SK-N-SH (cell line): Measurements from ENCODE around the gene MTTP. TPM values are rescaled to one million over a fixed set of nuclear protein-coding genes. Genes with fewer than 3 reads are reported as not detected.

ENCODE experiments used
- CTCF ChIA-PET: fragments of 300-600, 350-600 bp; formaldehyde crosslinking; extraction: SDS; loops from one replicate; lab custom pipeline; 2021; lab: Yijun Ruan, JAX
- POLR2A ChIA-PET: fragments of 350-600 bp; sonication (Branson Sonifier 250); formaldehyde crosslinking; extraction: SDS; loops from one replicate; lab custom pipeline; 2020; ENCODE audit warnings: antibody characterized with exemption, inconsistent platforms; lab: Yijun Ruan, JAX
- DNase-seq: peaks from one replicate; pipeline ENCODE4 v3.0.0; 2012
- H2AFZ ChIP-seq: fragments of 200-600 bp; sonication (generic); 2 replicates; pipeline ENCODE4 v1.8.1; 2016; ENCODE audit warnings: antibody characterized with exemption, mild to moderate bottlenecking, low read depth
- H3F3A ChIP-seq: fragments of 200-600 bp; sonication (generic); replicated peaks from 2 replicates; pipeline ENCODE3; 2016; ENCODE audit warnings: antibody characterized with exemption, mild to moderate bottlenecking; ENCODE audit not compliant: insufficient read depth
- H3K27ac ChIP-seq, 2 experiments: fragments of 200-500 bp in 1 of 2; fragments of 200-600 bp in 1 of 2; sonication (Bioruptor generic) in 1 of 2; sonication (generic), shearing (Covaris generic) in 1 of 2; 2 replicates each; pipeline versions ENCODE4 v1.5.1 to v1.6.1; 2014 to 2016; ENCODE audit warnings: low read depth in 2 of 2, inconsistent platforms in 1 of 2, low read length in 1 of 2, mild to moderate bottlenecking in 1 of 2, mixed read lengths in 1 of 2
- H3K27me3 ChIP-seq: fragments of 200-600 bp; sonication (generic), shearing (Covaris generic); 2 replicates; pipeline ENCODE4 v1.6.1; 2016; ENCODE audit warnings: mixed run types; ENCODE audit not compliant: insufficient read depth
- H3K36me3 ChIP-seq, 2 experiments: fragments of 200-500 bp in 1 of 2; fragments of 200-600 bp in 1 of 2; sonication (Bioruptor generic) in 1 of 2; sonication (generic) in 1 of 2; replicated peaks in 1 of 2; 2 replicates each; pipeline versions ENCODE3 to v1.5.1; 2014 to 2016; ENCODE audit warnings: low read length in 1 of 2, mild to moderate bottlenecking in 1 of 2; ENCODE audit not compliant: insufficient read depth in 2 of 2, control insufficient read depth in 1 of 2
- H3K4me1 ChIP-seq, 2 experiments: fragments of 200-500 bp in 1 of 2; fragments of 200-600 bp in 1 of 2; sonication (Bioruptor generic) in 1 of 2; sonication (generic), shearing (Covaris generic) in 1 of 2; 2 replicates each; pipeline versions ENCODE4 v1.5.1 to v1.6.1; 2014 to 2016; ENCODE audit warnings: low read depth in 1 of 2, low read length in 1 of 2, mixed run types in 1 of 2; ENCODE audit not compliant: insufficient read depth in 2 of 2, control insufficient read depth in 1 of 2
- H3K4me2 ChIP-seq: fragments of 200-600 bp; sonication (generic), shearing (Covaris generic); 2 replicates; pipeline ENCODE4 v1.6.1; 2017; ENCODE audit warnings: mixed run types
- H3K4me3 ChIP-seq, 2 experiments: fragments of 200-500 bp in 1 of 2; fragments of 200-600 bp in 1 of 2; sonication (Bioruptor generic) in 1 of 2; sonication (generic), shearing (Covaris generic) in 1 of 2; 2 replicates each; pipeline versions ENCODE4 v1.5.1 to v1.8.1; 2014 to 2016; ENCODE audit warnings: low read depth in 2 of 2, inconsistent platforms in 1 of 2, low read length in 1 of 2, mild to moderate bottlenecking in 1 of 2, mixed read lengths in 1 of 2, moderate library complexity in 1 of 2
- H3K79me2 ChIP-seq: fragments of 200-600 bp; sonication (generic); 2 replicates; pipeline ENCODE4 v1.8.1; 2017; ENCODE audit warnings: mild to moderate bottlenecking; ENCODE audit not compliant: insufficient read depth
- H3K9ac ChIP-seq: fragments of 200-600 bp; sonication (generic); 2 replicates; pipeline ENCODE4 v1.6.1; 2017; ENCODE audit warnings: mixed run types
- H3K9me2 ChIP-seq: fragments of 200-600 bp; sonication (generic); 2 replicates; pipeline ENCODE4 v1.6.1; 2017; ENCODE audit warnings: mixed run types
- H3K9me3 ChIP-seq: fragments of 200-600 bp; sonication (generic); 2 replicates; pipeline ENCODE4 v1.6.1; 2017; ENCODE audit warnings: mixed run types, mild to moderate bottlenecking, moderate library complexity
- H4K20me1 ChIP-seq: fragments of 200-600 bp; sonication (generic); 2 replicates; pipeline ENCODE4 v1.6.1; 2017; ENCODE audit warnings: mild to moderate bottlenecking, mixed run types; ENCODE audit not compliant: insufficient read depth
- EP300 ChIP-seq, 2 experiments: IDR thresholded peaks; 2 replicates each; pipeline versions ENCODE4 v1.4.0 to v1.6.1; 2012; ENCODE audit warnings: borderline replicate concordance in 1 of 2, low read depth in 1 of 2, low read length in 1 of 2
- EZH2phosphoT487 ChIP-seq: fragments of 200-600 bp; sonication (generic); IDR thresholded peaks from 2 replicates; pipeline ENCODE4 v1.6.1; 2017; ENCODE audit warnings: low read depth, mixed run types, mild to moderate bottlenecking, antibody characterized with exemption, moderate library complexity, borderline replicate concordance
- FOXM1 ChIP-seq: IDR thresholded peaks from 2 replicates; pipeline ENCODE4 v1.4.0; 2012; ENCODE audit warnings: low read depth, mild to moderate bottlenecking
- GATA2 ChIP-seq: sonication (generic); formaldehyde crosslinking; IDR thresholded peaks from 2 replicates; pipeline ENCODE4 v1.5.0; 2020; ENCODE audit warnings: mild to moderate bottlenecking, missing genetic modification reagents
- NFIC ChIP-seq: IDR thresholded peaks from 2 replicates; pipeline ENCODE4 v1.4.0; 2012; ENCODE audit warnings: borderline replicate concordance
- POLR2AphosphoS5 ChIP-seq: IDR thresholded peaks from 2 replicates; pipeline ENCODE4 v1.6.1; 2012; ENCODE audit warnings: low read depth, low read length
- RAD21 ChIP-seq: IDR thresholded peaks from 2 replicates; pipeline ENCODE4 v1.6.1; 2012; ENCODE audit warnings: mild to moderate bottlenecking, low read length
- RCOR1 ChIP-seq: fragments of 150-350 bp; IDR thresholded peaks from 2 replicates; pipeline ENCODE4 v1.6.1; 2017; ENCODE audit warnings: antibody characterized with exemption, low read length
- RFX5 ChIP-seq: IDR thresholded peaks from 2 replicates; pipeline ENCODE4 v1.6.1; 2012; ENCODE audit warnings: mild to moderate bottlenecking, improper control_type of control experiment, low read length
- SIN3A ChIP-seq: IDR thresholded peaks from 2 replicates; pipeline ENCODE4 v1.6.1; 2012; ENCODE audit warnings: low read depth, mild to moderate bottlenecking, low read length, moderate library complexity, borderline replicate concordance
- SMC3 ChIP-seq: IDR thresholded peaks from 2 replicates; pipeline ENCODE4 v1.6.1; 2012; ENCODE audit warnings: low read depth, low read length, improper control_type of control experiment
- TAF1 ChIP-seq: IDR thresholded peaks from 2 replicates; pipeline ENCODE4 v1.6.1; 2012; ENCODE audit warnings: low read depth, mild to moderate bottlenecking, low read length, moderate library complexity, borderline replicate concordance
- TEAD4 ChIP-seq: IDR thresholded peaks from 2 replicates; pipeline ENCODE4 v1.4.0; 2012; ENCODE audit warnings: mild to moderate bottlenecking, borderline replicate concordance; ENCODE audit not compliant: insufficient read depth
- WGBS: methylation state at CpG from one replicate; pipeline ENCODE4 v1.1.6; 2017; ENCODE audit warnings: low lambda C conversion rate; 5-methylcytosine and 5-hydroxymethylcytosine counted together
- polyA plus RNA-seq, 3 experiments: library from polyadenylated mRNA; depleted of rRNA; stranded (reverse); fragments of >200 nt; gene quantifications; 2 replicates each; pipeline ENCODE4 v1.2.3, GENCODE V29; 2012
- TF ChIP-seq, protein P1 (sequence below): fragments of 150-350 bp; IDR thresholded peaks from 2 replicates; pipeline ENCODE4 v1.6.1; 2017; ENCODE audit warnings: antibody characterized with exemption, low read length, low read depth, borderline replicate concordance
- TF ChIP-seq, protein P2 (sequence below): fragments of 150-350 bp; IDR thresholded peaks from 2 replicates; pipeline ENCODE4 v1.6.1; 2016; ENCODE audit warnings: mild to moderate bottlenecking, low read depth, low read length
- TF ChIP-seq, protein P3 (sequence below): IDR thresholded peaks from 2 replicates; pipeline ENCODE4; 2012
- TF ChIP-seq, protein P4 (sequence below): fragments of 200-600 bp; sonication (generic); IDR thresholded peaks from 2 replicates; pipeline ENCODE4 v1.6.1; 2017; ENCODE audit warnings: antibody characterized with exemption, mild to moderate bottlenecking, moderate library complexity
- TF ChIP-seq, protein P5 (sequence below): IDR thresholded peaks from 2 replicates; pipeline ENCODE4 v1.4.0; 2012; ENCODE audit warnings: low read depth, borderline replicate concordance

The MTTP gene
- polyA plus RNA-seq, 1 of the 3 experiments (the other 2 are of a cell fraction), result not detected

DNA sequence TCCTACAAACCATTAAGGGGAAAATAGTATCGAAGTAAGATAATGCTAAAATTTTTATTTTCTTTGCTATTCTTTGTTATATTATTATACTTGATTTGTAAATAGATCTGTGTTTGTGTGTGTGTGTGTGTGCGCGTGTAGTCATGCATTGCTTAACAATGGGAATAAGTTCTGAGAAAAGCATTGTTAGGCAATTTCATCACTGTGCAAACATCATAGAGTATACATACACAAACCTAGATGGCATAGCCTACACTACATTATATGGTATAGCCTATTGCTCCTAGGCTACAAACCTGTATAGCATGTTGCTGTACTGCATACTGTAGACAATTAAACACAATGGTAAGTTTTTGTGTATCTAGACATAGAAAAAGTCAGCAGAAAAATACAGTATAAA lies 17.1 kb downstream of the MTTP start:
- Histone ChIP-seq H3K9me2 (no peaks in the 10 kb centered on the region), H3K27ac (no peak overlapping the region), H4K20me1 (no peaks in the 10 kb centered on the region), H3K9me3 (no peaks in the 10 kb centered on the region), H3K27me3 (no peaks in the 10 kb centered on the region), H3K79me2 (no peaks in the 10 kb centered on the region), H3K4me1 (no peaks in the 10 kb centered on the region), H2AFZ (no peak overlapping the region), H3F3A (peaks cover 3% of the 10 kb centered on the region), H3K4me2 (no peak overlapping the region), H3K36me3 (no peaks in the 10 kb centered on the region), H3K9ac (no peak overlapping the region), H3K4me3 (no peak overlapping the region)
- no peak for DNase-seq
- ChIA-PET CTCF (no interaction called here), POLR2A (no interaction called here)
- TF ChIP-seq POLR2AphosphoS5, result no peak
- no peak for TF ChIP-seq SIN3A
- TF ChIP-seq, protein P1, sequence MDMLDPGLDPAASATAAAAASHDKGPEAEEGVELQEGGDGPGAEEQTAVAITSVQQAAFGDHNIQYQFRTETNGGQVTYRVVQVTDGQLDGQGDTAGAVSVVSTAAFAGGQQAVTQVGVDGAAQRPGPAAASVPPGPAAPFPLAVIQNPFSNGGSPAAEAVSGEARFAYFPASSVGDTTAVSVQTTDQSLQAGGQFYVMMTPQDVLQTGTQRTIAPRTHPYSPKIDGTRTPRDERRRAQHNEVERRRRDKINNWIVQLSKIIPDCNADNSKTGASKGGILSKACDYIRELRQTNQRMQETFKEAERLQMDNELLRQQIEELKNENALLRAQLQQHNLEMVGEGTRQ, result no peak
- 63% methylated on average over 3 of the region's 3 CpGs for WGBS

DNA sequence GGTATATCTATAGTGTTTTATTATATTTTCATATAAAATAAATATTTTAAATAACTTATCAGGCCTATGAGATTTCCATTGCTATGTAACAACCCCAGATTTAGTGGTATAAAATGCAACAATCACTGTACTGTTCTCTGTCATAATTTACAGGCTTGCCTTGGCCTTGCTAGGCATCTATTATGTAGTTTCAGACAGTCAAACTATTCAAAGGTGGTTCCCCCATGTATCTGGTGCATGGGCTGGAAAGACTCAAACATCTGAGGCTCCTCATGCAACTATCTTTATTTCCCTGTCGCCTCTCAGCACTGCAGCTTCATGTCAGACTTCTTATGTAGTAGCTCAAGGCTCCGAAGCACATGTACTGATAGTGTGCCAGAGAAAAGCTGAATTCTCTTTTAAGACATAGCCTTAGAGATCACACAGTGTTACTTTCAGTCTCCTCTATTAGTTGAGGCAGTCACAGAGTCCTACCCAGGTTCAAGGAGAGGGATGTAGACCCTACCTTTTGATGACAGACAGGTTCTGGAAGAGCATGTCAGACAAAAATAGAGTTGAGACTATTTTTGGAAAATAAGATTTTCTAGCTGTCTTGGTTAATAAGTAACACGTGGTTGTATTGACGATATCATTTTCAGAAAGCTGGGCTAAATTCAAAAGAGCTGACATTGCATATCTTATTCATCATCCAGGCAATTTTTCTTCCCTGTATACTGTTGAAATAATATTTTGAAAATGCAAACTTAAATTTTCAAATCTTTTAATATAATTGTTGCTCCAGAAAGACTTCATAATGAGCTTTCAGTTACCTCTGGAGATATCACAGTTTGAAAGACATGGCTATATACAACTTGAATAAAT lies 19.4 kb downstream of the MTTP start:
- Histone ChIP-seq H2AFZ (no peak overlapping the region), H3K4me3 (no peak overlapping the region), H3K9me3 (no peaks in the 10 kb centered on the region), H3K9ac (no peak overlapping the region), H3K36me3 (no peaks in the 10 kb centered on the region), H3K27me3 (no peaks in the 10 kb centered on the region), H3K9me2 (no peaks in the 10 kb centered on the region), H3K4me1 (no peaks in the 10 kb centered on the region), H3K27ac (no peak overlapping the region), H3K4me2 (no peak overlapping the region), H3K79me2 (no peaks in the 10 kb centered on the region), H4K20me1 (no peaks in the 10 kb centered on the region), H3F3A (no peaks in the 10 kb centered on the region)
- CTCF ChIA-PET, result interaction anchor here (0.6 kb wide), 1 partner anchor 42 kb away, joined by 4 read pairs; no protein-coding TSS in a partner anchor
- 48% methylated on average over 4 of the region's 4 CpGs for WGBS
- POLR2A ChIA-PET, result no interaction called here
- DNase-seq, result no peak
- TF ChIP-seq, protein P2, sequence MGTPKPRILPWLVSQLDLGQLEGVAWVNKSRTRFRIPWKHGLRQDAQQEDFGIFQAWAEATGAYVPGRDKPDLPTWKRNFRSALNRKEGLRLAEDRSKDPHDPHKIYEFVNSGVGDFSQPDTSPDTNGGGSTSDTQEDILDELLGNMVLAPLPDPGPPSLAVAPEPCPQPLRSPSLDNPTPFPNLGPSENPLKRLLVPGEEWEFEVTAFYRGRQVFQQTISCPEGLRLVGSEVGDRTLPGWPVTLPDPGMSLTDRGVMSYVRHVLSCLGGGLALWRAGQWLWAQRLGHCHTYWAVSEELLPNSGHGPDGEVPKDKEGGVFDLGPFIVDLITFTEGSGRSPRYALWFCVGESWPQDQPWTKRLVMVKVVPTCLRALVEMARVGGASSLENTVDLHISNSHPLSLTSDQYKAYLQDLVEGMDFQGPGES, result no peak
- no peak for TF ChIP-seq FOXM1
- no peak for TF ChIP-seq EZH2phosphoT487
- TF ChIP-seq, protein P3, sequence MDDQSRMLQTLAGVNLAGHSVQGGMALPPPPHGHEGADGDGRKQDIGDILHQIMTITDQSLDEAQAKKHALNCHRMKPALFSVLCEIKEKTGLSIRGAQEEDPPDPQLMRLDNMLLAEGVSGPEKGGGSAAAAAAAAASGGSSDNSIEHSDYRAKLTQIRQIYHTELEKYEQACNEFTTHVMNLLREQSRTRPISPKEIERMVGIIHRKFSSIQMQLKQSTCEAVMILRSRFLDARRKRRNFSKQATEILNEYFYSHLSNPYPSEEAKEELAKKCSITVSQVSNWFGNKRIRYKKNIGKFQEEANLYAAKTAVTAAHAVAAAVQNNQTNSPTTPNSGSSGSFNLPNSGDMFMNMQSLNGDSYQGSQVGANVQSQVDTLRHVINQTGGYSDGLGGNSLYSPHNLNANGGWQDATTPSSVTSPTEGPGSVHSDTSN, result no peak
- no peak for TF ChIP-seq POLR2AphosphoS5
- TF ChIP-seq, protein P4, sequence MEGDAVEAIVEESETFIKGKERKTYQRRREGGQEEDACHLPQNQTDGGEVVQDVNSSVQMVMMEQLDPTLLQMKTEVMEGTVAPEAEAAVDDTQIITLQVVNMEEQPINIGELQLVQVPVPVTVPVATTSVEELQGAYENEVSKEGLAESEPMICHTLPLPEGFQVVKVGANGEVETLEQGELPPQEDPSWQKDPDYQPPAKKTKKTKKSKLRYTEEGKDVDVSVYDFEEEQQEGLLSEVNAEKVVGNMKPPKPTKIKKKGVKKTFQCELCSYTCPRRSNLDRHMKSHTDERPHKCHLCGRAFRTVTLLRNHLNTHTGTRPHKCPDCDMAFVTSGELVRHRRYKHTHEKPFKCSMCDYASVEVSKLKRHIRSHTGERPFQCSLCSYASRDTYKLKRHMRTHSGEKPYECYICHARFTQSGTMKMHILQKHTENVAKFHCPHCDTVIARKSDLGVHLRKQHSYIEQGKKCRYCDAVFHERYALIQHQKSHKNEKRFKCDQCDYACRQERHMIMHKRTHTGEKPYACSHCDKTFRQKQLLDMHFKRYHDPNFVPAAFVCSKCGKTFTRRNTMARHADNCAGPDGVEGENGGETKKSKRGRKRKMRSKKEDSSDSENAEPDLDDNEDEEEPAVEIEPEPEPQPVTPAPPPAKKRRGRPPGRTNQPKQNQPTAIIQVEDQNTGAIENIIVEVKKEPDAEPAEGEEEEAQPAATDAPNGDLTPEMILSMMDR, result no peak
- TF ChIP-seq RFX5, result no peak
- no peak for TF ChIP-seq GATA2
- TF ChIP-seq, protein P5, sequence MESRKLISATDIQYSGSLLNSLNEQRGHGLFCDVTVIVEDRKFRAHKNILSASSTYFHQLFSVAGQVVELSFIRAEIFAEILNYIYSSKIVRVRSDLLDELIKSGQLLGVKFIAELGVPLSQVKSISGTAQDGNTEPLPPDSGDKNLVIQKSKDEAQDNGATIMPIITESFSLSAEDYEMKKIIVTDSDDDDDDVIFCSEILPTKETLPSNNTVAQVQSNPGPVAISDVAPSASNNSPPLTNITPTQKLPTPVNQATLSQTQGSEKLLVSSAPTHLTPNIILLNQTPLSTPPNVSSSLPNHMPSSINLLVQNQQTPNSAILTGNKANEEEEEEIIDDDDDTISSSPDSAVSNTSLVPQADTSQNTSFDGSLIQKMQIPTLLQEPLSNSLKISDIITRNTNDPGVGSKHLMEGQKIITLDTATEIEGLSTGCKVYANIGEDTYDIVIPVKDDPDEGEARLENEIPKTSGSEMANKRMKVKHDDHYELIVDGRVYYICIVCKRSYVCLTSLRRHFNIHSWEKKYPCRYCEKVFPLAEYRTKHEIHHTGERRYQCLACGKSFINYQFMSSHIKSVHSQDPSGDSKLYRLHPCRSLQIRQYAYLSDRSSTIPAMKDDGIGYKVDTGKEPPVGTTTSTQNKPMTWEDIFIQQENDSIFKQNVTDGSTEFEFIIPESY, result no peak
- TF ChIP-seq TAF1, result no peak
- TF ChIP-seq RCOR1, result no peak
- TF ChIP-seq, protein P1, result no peak
- TF ChIP-seq NFIC, result no peak
- no peak for TF ChIP-seq SMC3
- no peak for TF ChIP-seq TEAD4
- TF ChIP-seq EP300 (IDR thresholded peaks at IDR 0.05; ENCODE audit: borderline replicate concordance in 1 of 2, low read depth in 1 of 2, low read length in 1 of 2), result no peak
- no peak for TF ChIP-seq RAD21
